Activated T-cell treated with anti-CD3 and anti-CD28 coated beads, Interleukin-2, amount 50 U/mL, for 72 hours (primary cell): ENCODE data around the gene RGS7. TPM values are rescaled to one million over a fixed set of nuclear protein-coding genes. Genes with fewer than 3 reads are reported as not detected.
A peak's percentile ranks its signal among the peaks of the same experiment; 100 is the strongest.

Experiments used
- ATAC-seq, 2 donors: fragments of 150-1000 bp; cut with Tn5 transposase; replicated peaks in 1 of 2; 2 replicates each; pipeline ENCODE4 v1.10.0; 2021; ENCODE audit warnings: moderate library complexity in 2 of 2, mild to moderate bottlenecking in 1 of 2
- DNase-seq, 2 donors: peaks; one replicate each; pipeline ENCODE4 v3.0.0; 2021 to 2022; ENCODE audit warnings: mixed read lengths in 1 of 2
- H3K27ac Mint-ChIP-seq: one replicate; pipeline ENCODE4 v1.8.0; 2022; ENCODE audit warnings: mild to moderate bottlenecking, moderate library complexity, mixed read lengths
- H3K27me3 Mint-ChIP-seq: one replicate; pipeline ENCODE4 v1.8.0; 2022; ENCODE audit warnings: low read depth, mixed read lengths
- H3K36me3 Mint-ChIP-seq, 2 donors: one replicate each; pipeline ENCODE4 v1.8.0; 2022; ENCODE audit warnings: mixed read lengths in 2 of 2, mild to moderate bottlenecking in 1 of 2; ENCODE audit not compliant: insufficient read depth in 2 of 2
- H3K4me1 Mint-ChIP-seq: one replicate; pipeline ENCODE4 v1.8.0; 2022; ENCODE audit warnings: low read depth, mixed read lengths
- H3K4me3 Mint-ChIP-seq, 2 donors: one replicate each; pipeline ENCODE4 v1.8.0; 2022; ENCODE audit warnings: mild to moderate bottlenecking in 2 of 2, mixed read lengths in 2 of 2, moderate library complexity in 2 of 2
- H3K9me3 Mint-ChIP-seq, 2 donors: one replicate each; pipeline ENCODE4 v1.8.0; 2022; ENCODE audit warnings: mixed read lengths in 2 of 2
- total RNA-seq, 2 donors: library from RNA; stranded (reverse); gene quantifications; one replicate each; pipeline ENCODE4 v1.2.3, GENCODE V29; 2022

The RGS7 gene
- total RNA-seq, 2 donors from 2014 or later, result not detected

DNA sequence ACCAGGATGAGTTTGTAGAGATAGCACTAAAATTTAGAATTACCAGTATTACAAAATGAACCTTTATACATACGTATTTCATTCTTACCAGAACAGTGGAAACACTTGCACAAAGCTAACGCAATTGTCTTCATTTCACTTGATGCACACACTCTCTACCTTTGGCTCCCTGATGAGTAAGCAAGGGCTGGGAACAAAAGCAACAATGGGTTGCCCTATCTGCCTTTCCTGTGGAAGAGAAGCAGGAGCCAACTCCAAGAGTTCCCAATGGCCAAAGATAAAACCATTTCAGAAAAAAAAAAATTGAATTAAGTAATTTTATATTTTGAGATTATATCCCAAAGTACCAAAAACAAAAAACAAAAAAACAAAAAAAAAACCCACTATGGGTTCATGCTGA is 401.0 kb downstream of the RGS7 start:
- H3K27ac Mint-ChIP-seq, result no peak overlapping the region
- peaks cover 0 to 2% of the 10 kb centered on the region in 2 donors for H3K36me3 Mint-ChIP-seq
- DNase-seq (no peak), ATAC-seq (no peak)
- no peak overlapping the region for H3K4me3 Mint-ChIP-seq
- no peaks in the 10 kb centered on the region for H3K4me1 Mint-ChIP-seq
- no peaks in the 10 kb centered on the region for H3K27me3 Mint-ChIP-seq
- no peaks in the 10 kb centered on the region for H3K9me3 Mint-ChIP-seq

DNA sequence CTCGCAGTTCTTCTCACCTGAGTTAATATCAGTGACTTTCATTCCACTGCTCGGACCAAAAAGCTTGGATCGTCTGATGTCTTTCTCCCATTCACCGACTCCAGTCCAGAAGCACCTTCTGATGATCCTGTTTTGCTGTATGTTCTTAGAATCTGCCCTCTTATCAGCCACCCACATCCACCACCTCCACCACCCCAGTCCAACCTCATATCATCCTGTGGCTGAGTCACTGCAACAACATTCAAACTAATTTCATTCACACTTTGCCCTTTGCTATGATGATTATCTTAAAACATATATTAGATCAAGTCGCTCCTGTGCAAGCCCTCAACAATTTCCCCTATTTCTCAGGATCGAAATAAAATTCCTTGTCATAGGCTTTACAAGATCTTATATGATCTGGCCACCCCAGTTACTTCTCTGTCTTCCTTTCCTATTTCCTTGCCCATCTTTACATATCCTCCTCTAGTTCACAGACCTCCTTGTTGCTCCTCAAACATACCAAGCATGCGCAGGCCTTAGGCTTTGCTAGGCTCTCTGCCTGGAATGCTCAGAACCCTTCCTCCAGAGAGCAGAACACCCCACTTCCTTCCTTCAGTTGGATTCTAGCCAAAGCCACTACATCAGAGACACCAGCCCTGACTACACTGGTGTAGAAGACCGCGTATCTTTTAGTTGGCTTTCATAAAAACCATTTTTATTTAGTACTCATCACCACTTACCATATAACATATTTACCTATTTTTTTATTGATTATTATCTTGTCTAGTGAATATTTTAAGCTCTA is 409.4 kb downstream of the RGS7 start:
- ATAC-seq (no peak), DNase-seq (no peak)
- no peak overlapping the region for H3K27ac Mint-ChIP-seq
- H3K9me3 Mint-ChIP-seq, result no peaks in the 10 kb centered on the region
- H3K4me1 Mint-ChIP-seq, result no peaks in the 10 kb centered on the region
- H3K27me3 Mint-ChIP-seq, result no peaks in the 10 kb centered on the region
- no peaks in the 10 kb centered on the region for H3K36me3 Mint-ChIP-seq
- H3K4me3 Mint-ChIP-seq, result no peak overlapping the region

DNA sequence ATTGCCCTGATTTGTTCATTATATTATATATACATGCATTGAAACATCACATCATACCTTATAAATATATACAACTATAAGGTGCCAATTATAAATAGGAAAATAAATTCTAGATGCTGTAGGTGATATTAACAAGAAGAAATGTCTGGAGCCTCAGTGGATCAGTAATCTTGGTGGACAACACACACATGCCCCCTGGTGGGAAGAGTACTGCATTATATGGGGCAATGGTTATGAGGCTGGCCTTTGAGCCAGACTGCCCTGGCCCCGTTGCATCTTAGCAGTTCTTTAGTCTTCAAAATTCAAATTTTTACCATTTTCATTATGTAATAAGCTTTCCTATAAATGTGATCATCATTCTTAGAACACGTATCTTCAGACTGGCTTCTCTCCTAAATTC is 410.1 kb downstream of the RGS7 start:
- H3K4me1 Mint-ChIP-seq, result no peaks in the 10 kb centered on the region
- ATAC-seq, result no peak
- no peak overlapping the region for H3K4me3 Mint-ChIP-seq
- H3K27me3 Mint-ChIP-seq, result no peaks in the 10 kb centered on the region
- no peak overlapping the region for H3K27ac Mint-ChIP-seq
- H3K36me3 Mint-ChIP-seq, result no peaks in the 10 kb centered on the region
- peak in 1 of 2 donors; percentile 4 for DNase-seq
- H3K9me3 Mint-ChIP-seq, result no peaks in the 10 kb centered on the region

DNA sequence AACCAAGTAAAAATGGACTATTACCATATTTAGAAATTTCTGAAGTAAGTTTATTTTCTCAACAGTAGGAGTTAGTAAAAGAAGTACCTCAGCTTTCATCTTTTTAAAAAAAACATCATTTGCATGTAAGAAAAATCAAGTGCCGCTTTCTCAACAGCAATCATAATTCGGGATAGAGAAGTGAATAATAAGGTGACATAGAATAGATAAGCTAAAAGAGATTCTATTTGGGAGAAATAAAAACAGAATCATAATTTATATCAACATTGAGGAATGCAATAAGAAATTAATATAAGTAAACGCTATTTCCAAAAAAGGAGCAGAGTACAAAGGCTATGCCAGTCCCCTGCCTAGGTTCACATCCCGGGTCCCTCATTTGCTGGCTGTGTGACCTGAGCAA is 414.1 kb downstream of the RGS7 start:
- no peaks in the 10 kb centered on the region for H3K27me3 Mint-ChIP-seq
- no peak overlapping the region for H3K4me3 Mint-ChIP-seq
- no peaks in the 10 kb centered on the region for H3K36me3 Mint-ChIP-seq
- no peak overlapping the region for H3K27ac Mint-ChIP-seq
- ATAC-seq (no peak), DNase-seq (no peak)
- H3K4me1 Mint-ChIP-seq, result no peaks in the 10 kb centered on the region
- H3K9me3 Mint-ChIP-seq, result peaks cover 3 to 6% of the 10 kb centered on the region in 2 donors

DNA sequence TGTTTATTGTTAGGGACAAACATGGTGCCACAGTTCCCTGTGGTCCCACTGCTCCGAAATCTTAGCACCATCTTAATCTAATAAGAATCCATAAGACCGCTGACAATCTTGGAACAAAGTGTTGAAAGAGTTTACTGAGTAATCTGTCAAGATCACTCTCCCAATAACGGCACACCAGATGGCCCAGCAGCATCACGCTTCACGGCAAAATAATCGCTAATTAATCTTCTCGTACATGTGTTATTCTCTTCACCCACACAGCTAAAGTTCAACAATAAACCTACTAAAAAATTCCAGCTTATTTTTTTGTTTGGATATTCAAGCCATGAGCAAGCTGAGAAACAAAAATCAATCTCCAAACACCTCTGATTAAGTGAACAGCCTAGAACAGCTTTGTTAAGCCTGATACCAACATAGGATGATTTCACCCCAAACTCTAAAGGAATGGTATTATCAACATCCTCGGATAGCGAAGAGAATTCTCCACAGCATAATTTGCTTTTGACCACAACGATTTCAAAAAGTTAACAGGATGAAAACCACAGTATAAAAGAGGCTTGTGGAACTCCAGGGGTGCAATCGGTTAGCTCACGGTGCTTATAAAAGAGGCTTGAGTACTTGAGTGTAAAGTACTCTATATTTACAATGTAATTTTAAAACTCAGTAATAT is 415.2 kb downstream of the RGS7 start:
- peaks cover under 1 to 2% of the 10 kb centered on the region in 2 donors for H3K36me3 Mint-ChIP-seq
- H3K27ac Mint-ChIP-seq, result no peak overlapping the region
- no peak for ATAC-seq
- no peak overlapping the region for H3K4me3 Mint-ChIP-seq
- no peaks in the 10 kb centered on the region for H3K4me1 Mint-ChIP-seq
- H3K27me3 Mint-ChIP-seq, result no peaks in the 10 kb centered on the region
- peaks cover 6 to 9% of the 10 kb centered on the region in 2 donors for H3K9me3 Mint-ChIP-seq
- DNase-seq, result no peak

DNA sequence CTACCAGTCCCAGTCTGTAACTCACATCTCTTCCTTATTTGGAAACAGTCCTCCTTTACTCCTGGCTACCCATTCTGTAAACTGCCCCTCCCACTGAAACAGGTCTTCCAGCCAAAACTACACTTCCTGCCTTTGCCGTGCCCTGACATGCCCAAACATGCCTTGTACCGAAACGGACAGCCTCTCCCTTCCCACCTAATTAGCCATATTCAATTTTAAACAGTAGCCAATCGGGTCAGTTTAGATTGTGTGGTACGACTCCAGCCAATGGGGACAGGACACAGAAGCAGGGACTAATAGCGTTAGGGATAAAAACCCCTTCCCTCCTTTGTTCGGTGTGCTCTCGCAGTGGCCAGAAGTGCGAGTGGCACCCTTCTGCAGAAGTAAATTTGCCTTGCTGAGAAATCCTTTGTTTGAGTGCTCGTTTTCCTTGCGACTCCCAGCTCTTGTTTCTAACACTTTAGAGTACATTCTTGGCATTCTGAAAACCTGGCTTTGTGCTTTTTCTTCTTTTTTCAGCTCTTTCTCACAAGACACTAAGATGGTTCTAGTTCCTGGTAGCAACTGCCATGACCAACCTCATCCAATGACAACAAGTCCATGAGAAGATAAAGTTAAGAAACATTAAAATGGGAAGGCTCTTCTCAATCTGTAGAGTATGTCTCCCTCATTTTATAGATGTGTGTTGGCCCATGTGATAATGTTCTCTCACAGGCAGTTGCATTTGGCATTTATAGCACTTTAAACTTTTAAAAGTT is 419.9 kb downstream of the RGS7 start:
- no peaks in the 10 kb centered on the region for H3K27me3 Mint-ChIP-seq
- no peak overlapping the region for H3K27ac Mint-ChIP-seq
- peaks cover 2 to 3% of the 10 kb centered on the region in 2 donors for H3K36me3 Mint-ChIP-seq
- no peak for DNase-seq
- no peak for ATAC-seq
- H3K4me1 Mint-ChIP-seq, result no peaks in the 10 kb centered on the region
- H3K9me3 Mint-ChIP-seq, result peaks cover 10 to 11% of the 10 kb centered on the region in 2 donors
- no peak overlapping the region for H3K4me3 Mint-ChIP-seq

DNA sequence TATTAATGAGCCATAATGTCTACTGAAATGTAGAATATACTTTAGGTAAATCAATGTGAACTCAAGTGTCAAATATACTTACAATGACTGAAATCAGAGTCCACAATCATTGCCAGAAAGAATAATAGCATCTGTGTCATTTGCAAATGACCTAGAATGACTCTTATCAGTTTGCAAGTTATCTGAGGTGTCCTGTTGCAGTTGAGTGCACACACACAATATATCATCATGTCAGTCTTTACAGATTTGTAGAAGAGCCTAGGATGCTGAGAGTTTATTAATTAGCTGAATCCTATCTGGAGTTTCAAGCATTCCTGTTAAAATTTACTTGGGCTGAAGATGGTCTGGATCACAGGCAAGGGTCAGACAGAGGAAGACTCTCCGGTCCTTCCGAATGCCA is 421.1 kb downstream of the RGS7 start:
- Mint-ChIP-seq H3K4me1 (no peaks in the 10 kb centered on the region), H3K27me3 (no peaks in the 10 kb centered on the region), H3K4me3 (no peak overlapping the region), H3K9me3 (peaks cover 10 to 11% of the 10 kb centered on the region in 2 donors), H3K36me3 (peaks cover 2 to 3% of the 10 kb centered on the region in 2 donors), H3K27ac (no peak overlapping the region)
- DNase-seq (no peak), ATAC-seq (no peak)

DNA sequence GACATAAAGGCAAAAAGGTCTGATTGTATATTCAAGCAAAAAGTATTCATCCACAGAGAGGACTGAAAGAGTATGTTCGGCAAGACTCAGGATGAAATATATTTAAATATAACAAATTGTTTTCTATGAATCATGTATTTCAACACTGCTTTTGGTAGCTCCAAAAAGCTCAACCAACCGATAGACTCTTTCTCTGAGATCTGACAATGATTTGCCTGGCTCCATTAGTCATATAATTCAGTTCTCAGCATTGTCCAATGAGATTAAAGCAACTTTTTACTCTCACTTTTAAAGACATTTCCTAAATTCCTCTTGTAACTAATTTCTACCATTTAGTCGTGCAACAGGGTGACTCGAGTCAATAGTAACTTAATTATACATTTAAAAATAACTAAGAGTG is 426.0 kb downstream of the RGS7 start:
- no peak for ATAC-seq
- Mint-ChIP-seq H3K36me3 (no peaks in the 10 kb centered on the region), H3K27ac (no peak overlapping the region), H3K4me3 (no peak overlapping the region), H3K4me1 (no peaks in the 10 kb centered on the region), H3K9me3 (peaks cover 0 to 2% of the 10 kb centered on the region in 2 donors), H3K27me3 (no peaks in the 10 kb centered on the region)
- no peak for DNase-seq

DNA sequence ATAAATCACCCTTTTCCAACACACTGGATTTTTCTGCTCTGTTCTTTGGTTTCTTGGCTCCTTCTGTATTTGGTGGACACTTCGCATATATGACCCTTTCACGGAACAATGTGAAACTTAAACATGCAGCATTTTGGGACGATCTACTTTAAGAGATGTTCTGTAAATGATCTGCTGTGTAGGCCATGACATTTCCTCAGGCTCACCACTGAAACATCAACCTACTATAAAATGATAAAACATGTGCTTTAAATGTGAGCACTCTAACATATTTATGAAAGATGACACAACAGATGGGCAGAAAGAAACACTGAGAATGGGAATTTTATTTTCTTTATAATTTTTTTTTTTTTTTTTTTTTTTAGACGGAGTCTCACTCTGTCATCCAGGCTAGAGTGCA is 428.7 kb downstream of the RGS7 start:
- H3K27ac Mint-ChIP-seq, result no peak overlapping the region
- ATAC-seq, result no peak

DNA sequence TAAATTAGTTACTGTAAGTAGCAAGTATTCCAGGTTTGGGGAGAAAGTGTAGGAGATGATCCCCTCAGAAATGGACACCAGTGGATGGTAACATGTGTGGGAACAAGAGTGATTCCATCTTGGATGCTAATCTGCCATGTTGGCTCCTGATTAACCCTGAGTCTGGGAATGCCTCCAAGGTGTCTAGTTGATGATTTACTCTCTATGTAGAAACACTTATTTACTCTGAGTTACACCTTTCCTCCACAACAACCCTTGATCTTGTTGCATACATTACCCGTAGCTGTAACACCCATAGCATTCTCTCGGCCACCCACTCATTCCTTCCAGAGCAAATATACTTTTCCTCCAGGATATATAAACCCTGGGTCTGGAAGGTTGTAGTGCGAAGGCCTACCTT is 429.2 kb downstream of the RGS7 start:
- no peaks in the 10 kb centered on the region for H3K36me3 Mint-ChIP-seq
- no peak for DNase-seq
- no peaks in the 10 kb centered on the region for H3K9me3 Mint-ChIP-seq
- H3K4me1 Mint-ChIP-seq, result no peaks in the 10 kb centered on the region
- H3K27ac Mint-ChIP-seq, result no peak overlapping the region
- H3K27me3 Mint-ChIP-seq, result no peaks in the 10 kb centered on the region
- no peak for ATAC-seq
- no peak overlapping the region for H3K4me3 Mint-ChIP-seq

More for the DNA sequence above, 428.7 kb downstream of the RGS7 start:
- no peak for DNase-seq
- Mint-ChIP-seq H3K9me3 (no peaks in the 10 kb centered on the region), H3K27me3 (no peaks in the 10 kb centered on the region), H3K4me3 (no peak overlapping the region), H3K36me3 (no peaks in the 10 kb centered on the region), H3K4me1 (no peaks in the 10 kb centered on the region)

DNA sequence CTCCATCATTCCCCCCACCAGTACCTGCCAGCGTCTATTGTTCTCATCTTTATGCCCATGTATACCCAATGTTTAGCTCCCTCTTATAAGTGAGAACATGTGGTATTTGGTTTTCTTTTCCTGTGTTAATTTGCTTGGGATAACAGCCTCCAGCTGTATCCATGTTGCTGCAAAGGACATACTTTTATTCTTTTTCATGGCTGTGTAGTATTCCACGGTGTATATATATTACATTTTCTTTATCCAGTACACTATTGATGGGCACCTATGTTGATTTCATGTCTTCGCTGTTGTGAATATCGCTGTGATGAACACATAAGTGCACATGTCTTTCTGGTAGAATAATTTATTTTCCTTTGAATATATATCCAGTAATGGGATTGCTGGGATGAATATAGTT is 431.7 kb downstream of the RGS7 start:
- H3K27ac Mint-ChIP-seq, result no peak overlapping the region
- no peak overlapping the region for H3K4me3 Mint-ChIP-seq
- peaks cover 2 to 5% of the 10 kb centered on the region in 2 donors for H3K9me3 Mint-ChIP-seq
- no peaks in the 10 kb centered on the region for H3K36me3 Mint-ChIP-seq
- H3K27me3 Mint-ChIP-seq, result no peaks in the 10 kb centered on the region
- no peak for ATAC-seq
- no peak for DNase-seq
- no peaks in the 10 kb centered on the region for H3K4me1 Mint-ChIP-seq

DNA sequence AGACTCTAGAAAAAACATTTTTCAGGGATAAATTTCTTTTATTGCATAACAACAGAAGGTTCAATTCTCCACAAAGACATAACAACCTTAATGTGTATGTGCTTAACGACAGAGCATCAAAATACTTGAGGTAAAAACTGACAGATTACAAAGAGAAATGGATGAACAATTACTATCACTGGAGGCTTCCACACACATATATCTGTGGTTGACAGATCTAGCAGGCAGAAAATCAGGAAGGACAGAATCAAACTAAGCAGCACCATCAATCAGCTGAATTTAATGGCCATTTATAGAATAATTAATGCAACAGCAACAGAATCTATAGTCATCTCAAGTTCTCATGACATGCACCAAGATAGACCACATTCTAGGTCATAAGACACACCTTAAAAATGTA is 439.0 kb downstream of the RGS7 start:
- Mint-ChIP-seq H3K9me3 (peaks cover 2 to 8% of the 10 kb centered on the region in 2 donors), H3K27ac (no peak overlapping the region), H3K4me1 (no peaks in the 10 kb centered on the region), H3K36me3 (no peaks in the 10 kb centered on the region), H3K27me3 (no peaks in the 10 kb centered on the region), H3K4me3 (no peak overlapping the region)
- DNase-seq (no peak), ATAC-seq (no peak)

DNA sequence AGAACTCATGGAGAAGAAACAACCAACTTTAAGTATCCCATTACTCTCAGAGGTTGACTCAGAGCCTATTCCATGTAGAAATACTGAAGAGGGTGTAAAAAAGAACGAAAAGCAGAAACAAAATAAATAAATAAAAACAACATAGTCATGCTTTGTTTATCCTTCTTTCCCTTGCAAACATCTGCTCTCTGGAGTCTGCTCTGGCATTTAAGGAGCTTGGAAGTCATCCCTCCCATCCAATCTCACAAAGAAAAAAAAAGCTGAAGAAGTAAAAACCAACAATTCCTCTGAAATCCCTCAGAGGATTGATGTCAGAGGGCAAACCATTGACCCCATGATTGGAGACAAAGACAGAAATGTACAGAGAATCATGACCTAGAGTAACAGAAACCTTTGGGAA is 442.5 kb downstream of the RGS7 start:
- Mint-ChIP-seq H3K36me3 (no peaks in the 10 kb centered on the region), H3K4me3 (no peak overlapping the region), H3K27ac (no peak overlapping the region), H3K27me3 (no peaks in the 10 kb centered on the region), H3K9me3 (peaks cover 3 to 5% of the 10 kb centered on the region in 2 donors), H3K4me1 (no peaks in the 10 kb centered on the region)
- no peak for ATAC-seq
- no peak for DNase-seq
